ENCODE measurements around the gene TM4SF20.
A peak's percentile ranks its signal among the peaks of the same experiment; 100 is the strongest.
"Not testable (repeated sequence)": the region's sequence is repeated elsewhere in the genome, so short reads cannot be mapped to it uniquely, and the experiment has no call there.

Gene TM4SF20

DNA sequence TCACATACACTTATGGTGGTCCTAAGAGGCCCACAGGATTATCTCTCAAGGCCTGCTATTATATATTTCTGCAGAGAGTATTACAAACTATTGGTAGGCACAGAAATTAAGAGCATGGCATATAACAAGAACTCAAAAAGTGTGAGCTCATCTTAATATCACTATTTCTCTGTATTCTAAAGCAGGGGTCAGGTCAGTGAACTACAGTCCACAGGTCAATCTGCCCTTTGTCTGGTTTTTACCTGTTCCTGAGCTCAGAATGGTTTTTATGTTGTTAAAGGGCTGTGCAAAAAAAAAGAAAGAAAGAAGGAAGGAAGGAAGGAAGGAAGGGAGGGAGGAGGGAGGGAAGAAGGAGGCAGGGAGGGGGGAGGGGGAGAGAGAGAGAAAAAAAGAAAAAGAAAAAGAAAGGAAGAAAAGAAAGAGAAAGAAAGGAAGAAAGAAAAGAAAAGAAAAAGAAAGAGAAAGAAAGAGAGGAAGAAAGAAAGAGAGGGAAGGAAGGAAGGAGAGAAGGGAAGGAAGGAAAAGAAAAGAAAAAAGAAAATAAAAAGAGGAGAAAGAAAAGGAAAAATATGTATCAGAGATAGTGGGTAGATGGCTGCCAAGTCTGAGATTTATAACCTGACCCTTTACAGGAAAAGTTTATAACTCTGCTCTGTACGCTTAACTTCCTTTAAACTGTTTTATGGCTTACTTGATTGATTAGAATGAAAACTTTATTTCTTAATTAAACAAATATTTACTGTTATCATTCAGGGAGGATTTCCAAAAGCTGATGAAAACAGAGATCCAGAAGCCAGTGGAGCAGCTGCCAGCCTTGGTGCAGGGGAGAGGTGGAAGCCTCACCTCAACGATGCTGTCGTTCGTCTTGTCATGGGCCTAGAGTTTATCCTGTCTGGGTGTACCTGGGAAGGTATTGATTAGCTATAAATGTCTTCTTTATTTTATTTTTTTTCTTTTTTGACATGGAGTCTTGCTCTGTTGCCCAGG is 19.9 kb upstream of the TM4SF20 start:
- DNase-seq: no peak

DNA sequence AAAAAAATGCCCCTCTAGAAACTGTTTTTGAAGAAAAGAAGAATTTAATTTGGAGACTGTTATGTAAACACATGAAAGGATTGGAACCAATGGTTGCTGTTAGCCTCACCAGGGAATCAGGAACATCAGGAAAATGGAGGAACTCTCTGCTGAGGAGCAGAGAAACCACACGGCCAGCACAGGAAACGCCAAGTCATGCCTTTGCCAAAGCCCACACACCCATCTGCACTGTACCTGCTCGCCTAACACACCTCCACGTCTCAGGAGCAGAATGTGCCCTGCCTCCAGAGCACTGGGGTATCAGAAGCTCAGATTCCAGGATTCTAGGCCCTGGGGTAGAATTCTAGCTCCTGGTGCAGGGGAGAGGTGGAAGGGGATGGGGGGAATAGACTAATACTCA is 18.5 kb upstream of the TM4SF20 start:
- DNase-seq: no peak

DNA sequence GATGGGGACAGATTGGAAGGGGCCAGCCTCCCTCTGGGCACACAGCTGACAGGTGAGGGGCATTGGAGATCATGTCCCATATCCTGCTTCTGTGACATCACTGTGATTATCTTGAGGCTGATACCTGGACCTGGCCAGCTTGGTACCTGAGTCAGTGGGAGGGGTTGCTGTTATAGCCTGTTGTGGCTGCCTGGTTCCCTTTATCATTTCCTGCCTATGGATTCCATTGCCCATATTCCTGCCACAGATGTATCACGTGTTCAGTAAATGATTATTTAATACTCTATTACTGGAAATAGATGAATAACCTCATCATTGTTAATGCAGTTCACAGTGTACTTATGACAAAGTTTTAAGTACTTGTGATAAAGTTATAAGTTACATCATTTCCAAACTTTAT is 16.4 kb upstream of the TM4SF20 start:
- no peak for DNase-seq

DNA sequence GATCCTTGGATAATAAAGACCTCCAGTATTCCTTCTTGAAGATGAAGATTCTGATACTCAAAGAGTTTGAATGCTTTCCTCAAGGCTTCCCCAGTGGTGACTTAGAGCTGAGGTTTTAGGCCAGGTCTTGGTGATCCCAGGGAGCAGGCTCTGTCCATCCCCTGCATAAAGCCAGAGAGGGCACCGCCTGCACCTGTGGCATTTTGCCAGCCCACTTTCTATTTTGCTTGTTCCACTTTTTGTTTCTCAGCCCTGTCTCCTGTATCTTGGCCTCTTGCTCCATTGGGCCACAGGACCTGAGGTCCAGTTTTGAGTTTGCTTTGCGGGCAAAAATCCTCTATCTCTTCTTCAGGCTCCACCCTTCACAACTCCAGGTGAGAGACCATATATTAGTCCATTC is 15.3 kb upstream of the TM4SF20 start:
- DNase-seq: no peak

DNA sequence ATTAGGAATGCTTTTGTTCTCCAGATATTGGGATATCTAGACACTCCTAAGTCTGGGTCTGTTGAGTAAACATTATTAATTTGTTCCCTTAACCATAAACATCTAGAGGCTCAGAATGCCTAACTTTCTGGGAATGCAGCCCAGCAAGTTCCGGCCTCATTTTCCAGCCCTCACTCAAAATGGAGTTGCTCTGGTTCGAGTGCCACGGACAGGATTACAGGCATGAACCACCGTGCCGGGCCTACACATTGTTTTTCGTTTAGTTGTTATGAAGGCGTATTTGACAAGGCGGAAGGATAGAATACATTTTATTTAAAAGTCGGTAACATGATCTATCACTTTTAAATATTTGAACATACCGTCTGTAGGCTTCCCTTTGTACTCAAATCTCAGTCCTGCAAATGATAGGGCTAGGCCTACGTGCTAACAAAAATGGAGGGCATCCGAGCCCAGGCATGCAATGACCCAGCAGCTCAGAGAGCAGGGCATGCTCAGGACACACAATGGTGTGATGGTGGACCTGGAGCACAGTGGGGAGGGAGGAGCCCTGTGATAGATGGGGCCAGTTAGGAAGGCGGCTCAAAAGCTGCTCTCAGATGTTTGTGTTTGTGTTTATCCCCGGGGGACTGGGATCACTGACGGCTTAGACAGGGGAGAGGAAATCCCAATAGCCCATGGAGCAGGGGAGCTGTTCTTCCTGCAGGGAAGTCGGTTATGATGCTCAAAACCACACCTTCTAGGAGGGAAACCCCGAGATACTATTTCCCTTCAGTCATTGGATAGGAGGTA is 11.6 kb upstream of the TM4SF20 start:
- no peak for DNase-seq

DNA sequence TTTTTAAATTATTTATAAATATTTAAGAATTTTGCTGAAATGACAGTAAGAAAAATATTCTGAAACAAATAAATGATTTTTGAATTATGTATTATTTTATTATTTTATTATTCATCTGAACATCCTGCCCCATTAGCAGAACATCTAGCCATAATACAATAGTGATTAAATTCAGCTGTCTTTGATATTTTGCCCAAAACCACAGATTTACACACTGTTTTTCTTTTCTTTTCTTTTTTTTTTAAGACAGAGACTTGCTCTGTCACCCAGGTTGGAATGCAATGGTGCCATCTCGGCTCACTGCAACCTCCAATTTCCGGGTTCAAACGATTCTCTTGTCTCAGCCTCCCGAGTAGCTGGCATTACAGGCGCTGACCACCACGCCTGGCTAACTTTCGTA is 10.6 kb upstream of the TM4SF20 start:
- no peak for DNase-seq

DNA sequence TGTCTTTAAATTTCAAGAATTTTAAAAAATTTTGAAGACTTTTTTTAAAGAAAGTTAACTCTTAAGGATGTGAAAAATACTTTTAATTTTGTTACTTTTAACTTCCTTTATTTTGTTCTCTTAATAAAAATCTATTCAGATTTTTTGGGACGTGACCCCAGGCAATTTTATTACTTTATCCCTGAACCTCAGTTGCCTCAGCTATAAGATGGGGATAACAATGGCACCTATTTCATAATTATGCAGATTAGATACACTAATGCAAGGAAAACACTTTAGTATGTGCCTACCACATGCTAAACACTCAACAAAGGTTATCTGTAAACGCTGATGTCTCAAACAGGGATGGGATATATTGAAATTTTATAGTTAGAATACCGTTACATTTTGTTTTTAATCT is 10.1 kb upstream of the TM4SF20 start:
- no peak for DNase-seq

DNA sequence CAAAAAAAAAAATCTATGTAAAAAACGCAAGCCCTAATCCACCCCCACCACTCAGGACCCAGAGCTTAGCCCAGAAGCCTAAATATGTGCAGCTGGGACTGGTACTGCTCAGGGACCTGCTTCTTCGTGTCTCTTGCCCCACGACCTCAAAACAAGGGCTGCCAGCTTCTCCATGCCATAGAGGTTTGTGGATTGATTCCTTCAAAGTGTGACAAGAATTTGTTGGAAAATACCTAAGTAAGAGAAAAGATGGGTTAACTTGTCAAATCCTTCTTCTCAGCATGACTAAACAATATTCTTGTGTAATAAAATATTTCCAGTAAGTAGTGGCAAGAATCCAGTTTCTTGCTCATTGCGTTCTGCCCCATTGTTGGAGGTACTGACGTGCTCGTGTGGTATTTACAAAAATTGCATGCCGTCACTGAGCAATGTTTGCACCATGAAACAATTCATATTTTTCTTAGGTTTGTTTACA is 9.5 kb upstream of the TM4SF20 start:
- peak; percentile 91 for DNase-seq

DNA sequence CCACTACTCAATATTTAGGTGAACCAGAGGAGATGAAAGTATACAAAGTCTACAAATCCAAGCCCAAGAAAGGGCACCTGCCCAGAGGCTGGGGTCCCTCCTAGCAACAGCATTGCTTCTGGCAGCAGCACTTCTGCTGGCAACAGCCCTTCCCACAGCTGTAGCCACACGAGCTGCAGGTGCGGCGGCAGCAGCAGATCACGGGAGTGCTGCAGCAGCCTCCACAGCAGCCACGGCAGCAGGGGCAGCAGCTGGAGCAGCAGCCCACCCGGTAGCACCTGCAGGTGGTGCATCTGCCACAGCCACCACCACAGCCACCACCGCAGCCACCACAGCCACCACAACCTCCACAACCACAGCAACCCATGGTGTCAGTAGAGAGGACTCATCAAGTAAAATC is 8.5 kb upstream of the TM4SF20 start, which contains the start of gene SCYGR1:
TSS of gene SCYGR1 (minus strand) at position 367 of the 400 bp plus-strand sequence. CDS start at position 367, 0 bp downstream.
- not testable (repeated sequence) for DNase-seq

DNA sequence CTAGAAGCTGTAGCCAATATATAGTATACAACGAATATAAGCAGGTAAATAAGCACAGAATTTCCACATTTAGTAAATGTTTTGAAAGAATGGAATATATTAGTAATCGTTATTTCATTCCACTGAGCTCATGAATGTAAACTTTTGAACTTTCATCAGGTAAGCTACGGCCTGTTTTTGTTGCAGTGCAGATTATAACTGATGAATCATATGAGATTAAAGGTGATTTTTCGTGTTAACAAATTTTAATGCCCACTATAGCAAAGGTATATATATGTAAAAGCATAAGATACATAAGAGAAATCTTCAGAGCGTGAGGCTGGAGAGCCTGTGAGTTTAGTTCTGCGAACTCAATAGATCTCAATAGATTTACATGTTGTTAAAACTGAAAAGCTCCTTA is 7.5 kb upstream of the TM4SF20 start:
- DNase-seq: no peak

DNA sequence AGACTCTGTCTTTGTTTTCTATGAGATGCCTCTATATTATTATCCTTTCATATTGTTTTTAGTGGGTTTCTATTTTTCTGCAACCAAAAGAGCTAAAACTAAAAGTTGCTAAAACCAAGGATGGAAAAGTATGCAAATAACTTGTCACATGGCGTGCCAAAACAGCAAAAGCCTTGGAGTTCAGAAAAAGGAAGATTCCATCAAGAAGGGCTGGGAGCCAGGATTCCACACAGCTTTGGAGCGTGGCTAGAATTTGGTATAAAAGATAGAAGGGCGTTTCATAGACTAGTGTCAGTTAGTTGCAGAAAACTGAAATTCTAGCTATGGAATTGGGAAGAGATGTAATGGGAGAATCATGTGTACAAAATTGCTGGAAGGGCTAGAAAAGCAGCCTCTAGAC is 4.6 kb upstream of the TM4SF20 start:
- DNase-seq: no peak

DNA sequence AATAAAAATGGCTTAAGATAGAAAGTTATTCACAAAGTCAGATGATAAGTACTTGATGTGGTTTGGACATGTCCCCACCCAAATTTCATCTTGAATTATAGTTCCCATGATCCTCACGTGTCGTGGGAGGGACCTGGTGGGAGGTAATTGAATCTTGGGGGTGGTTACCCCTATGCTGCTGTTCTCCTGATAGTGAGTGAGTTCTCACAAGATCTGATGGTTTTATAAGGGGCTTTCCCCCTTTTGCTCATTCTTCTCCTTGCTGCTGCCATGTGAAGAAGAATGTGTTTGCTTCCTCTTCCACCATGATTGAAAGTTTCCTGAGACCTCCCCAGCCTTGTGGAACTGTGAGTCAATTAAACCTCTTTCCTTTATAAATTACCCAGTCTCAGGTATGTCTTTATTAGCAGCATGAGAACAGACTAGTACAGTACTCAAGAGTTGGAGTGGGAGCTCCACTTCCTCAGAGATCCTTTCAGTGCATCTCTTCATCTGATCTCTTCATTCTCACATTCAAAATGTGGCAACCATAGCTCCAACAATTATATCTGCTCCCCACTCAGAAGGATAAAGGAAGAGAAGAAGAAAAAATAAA is 3.2 kb upstream of the TM4SF20 start:
- DNase-seq: not testable (repeated sequence)

DNA sequence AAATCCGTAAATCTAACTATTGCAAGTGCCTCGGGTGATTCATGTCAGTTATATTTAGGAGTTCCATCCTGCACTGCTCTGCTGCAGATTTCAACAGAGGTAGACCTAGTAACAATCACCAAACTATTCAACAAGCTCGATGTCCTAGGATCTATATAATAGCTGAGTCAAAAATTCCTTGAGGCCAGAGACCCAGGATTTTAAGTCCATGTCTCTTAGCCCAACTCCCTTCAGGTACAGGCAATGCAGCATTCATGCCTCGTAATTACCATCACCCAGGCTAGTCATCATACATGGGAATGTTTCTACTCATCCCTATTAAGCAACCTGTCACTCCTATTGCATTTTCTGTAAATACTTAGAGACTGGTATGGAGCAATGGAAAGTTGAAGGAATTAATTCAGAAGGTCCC is 729 bp downstream of the TM4SF20 start:
- peak; percentile 54 for DNase-seq

DNA sequence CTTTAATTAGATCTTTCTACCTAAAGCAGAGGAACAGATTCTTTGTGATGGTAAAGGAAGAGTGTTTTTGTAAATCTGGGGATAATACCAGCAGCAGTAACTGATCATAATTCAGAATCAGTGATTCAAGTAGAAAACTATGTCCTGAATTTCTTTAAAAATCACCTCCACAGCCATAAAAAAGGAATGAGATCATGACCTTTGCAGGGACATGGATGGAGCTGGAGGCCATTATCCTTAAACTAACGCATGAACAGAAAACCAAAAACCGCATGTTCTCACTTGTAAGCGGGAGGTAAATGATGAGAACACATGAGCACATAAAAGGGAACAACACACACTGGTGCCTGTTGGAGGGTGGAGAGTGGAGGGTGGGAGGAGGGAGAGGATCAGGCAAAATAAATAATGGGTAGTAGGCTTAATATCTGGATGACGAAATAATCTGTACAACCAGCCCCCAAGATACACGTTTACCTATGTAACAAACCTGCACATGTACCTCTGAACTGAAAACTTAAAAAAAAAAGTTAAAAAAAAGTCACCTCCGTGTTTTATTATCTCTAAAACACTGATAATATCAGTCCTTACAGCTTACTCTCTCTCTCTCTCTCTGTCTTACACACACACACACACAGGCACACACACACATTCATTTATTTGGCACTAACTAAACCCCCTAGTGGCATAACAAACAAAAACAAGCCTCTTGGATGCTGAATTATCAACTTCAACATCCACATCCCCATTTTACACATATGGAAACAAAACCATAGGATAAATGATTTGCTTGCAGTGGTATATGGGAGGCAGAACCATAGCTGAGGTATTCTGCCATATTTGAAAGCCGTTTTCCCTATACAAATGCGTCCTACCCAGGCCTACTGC is 1.4 kb downstream of the TM4SF20 start:
- DNase-seq: peak; percentile 36

DNA sequence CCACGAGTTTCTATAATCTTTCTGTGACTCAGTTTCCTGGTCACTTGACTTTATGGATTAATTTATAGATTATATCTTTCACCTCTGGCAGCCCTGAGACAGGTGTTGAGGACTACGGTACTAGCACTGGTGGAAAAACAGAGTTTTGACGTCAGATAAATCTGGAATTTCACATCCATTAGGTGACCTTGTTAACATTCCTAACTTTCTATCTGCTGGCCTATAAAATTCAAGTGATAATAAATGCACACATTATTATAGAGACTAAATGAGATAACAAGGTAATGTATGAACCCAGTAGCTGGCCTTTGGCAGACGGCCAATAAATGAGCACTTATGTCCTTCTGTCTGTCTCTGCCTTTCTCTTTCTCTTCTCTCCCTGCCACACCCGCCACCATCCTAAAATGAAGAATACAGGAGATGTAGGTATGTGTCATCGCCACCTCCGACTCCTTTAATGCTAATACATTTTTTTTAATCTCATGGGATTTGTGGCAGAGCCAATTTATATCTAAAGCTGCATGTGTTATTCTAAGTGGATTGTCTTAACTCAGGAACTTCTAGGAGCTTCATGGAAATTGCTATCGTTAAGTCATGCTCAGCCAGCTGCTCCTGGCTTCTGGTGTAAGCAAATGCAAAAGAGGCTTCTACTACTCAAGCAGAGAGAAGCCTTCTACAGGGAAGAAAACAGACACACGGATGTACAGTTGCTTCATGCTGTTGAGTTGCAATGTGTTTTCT is 2.3 kb downstream of the TM4SF20 start:
- peak; percentile 42 for DNase-seq

DNA sequence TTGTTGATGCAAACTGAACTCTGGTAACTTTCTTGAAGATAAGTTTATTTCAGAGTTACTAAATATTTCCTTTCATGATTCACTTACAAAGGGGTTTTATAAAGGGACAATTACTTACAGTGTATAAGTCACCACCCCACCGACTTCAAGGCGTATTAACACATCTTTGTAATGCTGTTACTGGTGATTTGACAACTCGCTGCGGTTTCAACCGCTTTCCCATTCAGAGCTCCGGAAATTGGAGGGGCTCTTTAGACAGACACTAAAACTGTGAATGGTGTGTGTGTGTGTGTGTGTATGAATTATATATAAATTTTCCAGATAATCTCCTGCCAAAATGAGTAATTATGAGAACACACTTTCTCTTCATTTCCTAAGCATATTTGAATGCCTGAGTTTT is 4.9 kb downstream of the TM4SF20 start:
- DNase-seq: peak; percentile 76

DNA sequence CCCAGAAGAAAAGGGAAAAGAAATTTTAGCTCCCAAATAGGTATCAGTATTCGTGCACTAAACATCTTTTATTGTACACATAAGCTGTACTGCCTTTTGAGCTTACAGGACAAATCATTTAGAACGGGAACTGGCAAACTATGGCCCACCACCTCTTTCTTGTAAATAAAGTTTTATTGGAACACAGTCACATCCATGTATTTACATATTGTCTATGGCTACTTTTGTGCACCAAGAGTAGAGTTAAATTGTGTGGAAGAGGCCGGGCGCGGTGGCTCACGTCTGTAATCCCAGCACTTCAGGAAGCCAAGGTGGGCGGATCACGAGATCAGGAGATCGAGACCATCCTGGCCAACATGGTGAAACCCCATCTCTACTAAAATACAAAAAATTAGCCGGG is 5.7 kb downstream of the TM4SF20 start:
- DNase-seq: no peak

DNA sequence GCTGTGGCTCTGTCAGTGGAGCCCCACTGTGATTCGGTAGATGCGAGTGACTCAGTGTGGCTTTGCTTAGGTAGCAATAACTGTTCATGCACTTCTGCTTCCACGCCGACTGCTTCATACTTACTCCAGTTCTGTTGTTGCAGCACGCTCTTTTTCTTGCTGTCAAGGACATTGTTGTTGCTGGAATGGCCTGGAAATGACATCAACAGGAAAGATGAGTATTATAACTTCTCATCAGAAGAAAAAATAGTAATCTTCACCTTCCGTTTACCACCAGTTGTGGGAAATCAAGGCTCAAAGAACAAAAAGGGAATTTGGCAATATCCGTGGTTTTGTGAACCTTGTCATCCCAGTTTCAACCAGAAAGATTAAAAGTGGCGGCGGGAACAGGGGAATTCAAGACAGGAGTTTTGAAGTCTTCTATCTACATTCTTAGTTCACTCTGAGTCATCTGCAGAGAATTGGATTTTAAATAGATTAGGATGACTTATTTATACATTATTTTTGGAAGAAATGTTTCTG is 8.3 kb downstream of the TM4SF20 start:
- peak; percentile 86 for DNase-seq

DNA sequence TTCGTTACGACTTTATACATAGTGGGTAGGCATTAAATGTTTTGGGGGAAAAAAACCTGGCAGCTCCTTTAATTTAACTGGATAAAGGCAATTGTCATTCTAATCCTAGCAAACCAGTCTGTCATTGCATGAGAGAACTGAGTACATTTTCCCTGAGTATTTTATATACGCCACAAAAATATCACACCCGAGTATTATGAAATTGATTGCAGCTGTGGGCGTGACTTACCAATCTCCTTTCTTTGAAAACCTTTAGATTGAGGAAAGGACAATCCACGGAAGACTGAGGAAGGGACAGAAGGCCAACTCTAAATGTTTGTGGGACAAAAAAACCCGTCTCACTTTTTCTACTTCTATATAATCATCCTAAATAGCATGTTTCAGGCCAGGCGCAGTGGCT is 9.0 kb downstream of the TM4SF20 start:
- no peak for DNase-seq

DNA sequence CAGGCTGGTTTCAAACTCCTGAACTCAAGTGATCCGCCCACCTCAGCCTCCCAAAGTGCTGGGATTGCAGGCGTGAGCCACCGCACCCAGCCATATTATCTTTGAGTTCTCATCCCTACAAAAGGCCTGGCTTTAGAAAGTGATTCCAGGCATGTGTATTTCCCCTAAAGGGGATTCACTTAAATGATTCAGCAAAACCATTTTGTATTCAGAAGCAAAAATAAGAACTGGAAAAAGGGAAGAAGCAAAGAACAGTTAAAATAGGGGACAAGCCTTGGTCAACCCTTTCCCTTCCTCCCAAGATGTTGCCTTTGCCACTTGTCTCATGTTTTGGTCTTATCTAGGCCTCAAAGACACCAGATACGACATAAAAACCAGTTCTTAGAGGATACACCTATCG is 10.5 kb downstream of the TM4SF20 start:
- DNase-seq: no peak

DNA sequence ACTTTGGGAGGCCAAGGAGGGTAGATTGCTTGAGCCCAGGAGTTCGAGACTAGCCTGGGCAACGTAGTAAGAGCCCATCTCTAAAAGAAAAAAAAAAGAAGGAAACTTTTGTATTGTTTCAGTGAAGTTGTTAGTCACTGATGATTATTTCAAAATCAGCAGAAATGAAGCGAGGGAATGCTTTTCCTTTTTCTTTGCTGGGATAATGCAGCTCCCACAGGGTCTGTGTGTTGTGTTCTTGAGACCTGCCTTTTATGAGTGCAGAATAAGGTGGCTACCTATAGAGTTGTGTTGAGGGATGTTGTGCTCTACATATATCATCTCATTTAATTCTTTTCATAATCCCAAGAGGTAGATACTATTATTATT is 11.7 kb downstream of the TM4SF20 start:
- no peak for DNase-seq
